Medulla oblongata (tissue), 1 donor: ENCODE results near the gene FBXL7.

Experiments
- DNase-seq: peaks from one replicate; pipeline ENCODE4 v3.0.0-alpha.2; 2015; ENCODE audit errors: extremely low spot score

FBXL7 gene

GRCh38 chr5:15762668-15763067 lies 262.7 kb downstream of the FBXL7 start:
- no peak for DNase-seq

DNA sequence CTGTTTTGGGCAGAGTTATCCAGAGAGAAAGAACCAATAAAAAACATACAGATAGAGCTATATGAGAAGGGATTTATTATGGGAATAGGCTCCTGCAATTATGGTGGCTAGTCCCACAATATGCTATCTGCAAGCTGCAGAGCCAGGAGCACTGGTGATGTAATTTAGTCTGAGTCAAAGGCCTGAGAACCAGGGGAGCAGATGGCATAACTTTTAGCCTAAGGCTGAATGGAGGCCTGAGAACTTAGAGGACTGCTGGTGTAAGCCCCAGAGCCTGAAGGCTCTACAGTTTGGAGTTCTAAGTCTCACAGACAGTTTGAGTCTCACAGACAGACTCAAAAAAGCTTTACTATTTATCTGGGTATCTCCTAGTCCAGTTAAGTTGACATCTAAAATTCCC lies 263.8 kb downstream of the FBXL7 start:
- DNase-seq = no peak

GRCh38 chr5:15768936-15769335 lies 269.0 kb downstream of the FBXL7 start:
- no peak for DNase-seq

GRCh38 chr5:15772131-15772530 lies 272.2 kb downstream of the FBXL7 start:
- DNase-seq = no peak

DNA sequence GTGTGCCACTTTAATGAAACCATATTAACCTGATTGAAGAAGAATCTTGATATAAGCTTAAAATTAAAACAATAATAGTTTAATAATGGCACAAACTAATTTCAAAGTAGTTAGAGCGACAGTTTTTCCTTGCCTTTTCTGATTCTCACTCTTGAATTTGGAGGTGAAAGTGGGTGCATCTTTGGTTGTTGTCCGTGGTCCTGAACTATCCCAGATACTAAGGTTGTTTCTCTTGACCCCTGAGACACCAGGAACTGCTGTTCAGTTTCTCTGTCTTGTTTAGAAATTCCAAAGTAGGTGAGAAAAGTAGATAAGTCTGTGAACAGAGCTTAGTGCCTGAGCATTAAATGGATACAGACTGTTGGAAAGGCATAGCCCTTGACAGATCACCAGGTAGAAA lies 274.7 kb downstream of the FBXL7 start:
- no peak for DNase-seq

- DNase-seq = no peak
Observed at GRCh38 chr5:15776346-15776745, 276.4 kb downstream of the FBXL7 start.

DNA sequence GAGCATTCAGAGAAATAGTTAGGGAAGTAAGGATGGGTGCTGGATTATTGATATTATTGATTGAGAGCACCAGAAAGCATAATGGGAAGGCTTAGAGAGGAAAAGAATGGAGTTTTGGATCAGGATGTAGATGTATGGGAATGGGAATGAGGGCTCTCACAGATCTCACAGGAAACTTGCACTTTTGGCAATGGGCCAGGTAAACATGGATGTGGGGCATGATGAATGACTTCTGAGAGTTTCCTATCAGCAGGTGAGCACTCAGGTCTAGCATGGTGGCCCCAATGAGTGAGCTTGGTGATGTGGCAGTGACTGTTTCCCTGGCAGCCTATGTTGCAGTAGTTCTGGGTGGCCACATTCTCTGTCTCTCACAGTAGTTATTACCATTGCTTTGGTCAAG lies 283.8 kb downstream of the FBXL7 start:
- no peak for DNase-seq

- peak; percentile 57 for DNase-seq
Observed at GRCh38 chr5:15785531-15785981, 285.6 kb downstream of the FBXL7 start.

DNA sequence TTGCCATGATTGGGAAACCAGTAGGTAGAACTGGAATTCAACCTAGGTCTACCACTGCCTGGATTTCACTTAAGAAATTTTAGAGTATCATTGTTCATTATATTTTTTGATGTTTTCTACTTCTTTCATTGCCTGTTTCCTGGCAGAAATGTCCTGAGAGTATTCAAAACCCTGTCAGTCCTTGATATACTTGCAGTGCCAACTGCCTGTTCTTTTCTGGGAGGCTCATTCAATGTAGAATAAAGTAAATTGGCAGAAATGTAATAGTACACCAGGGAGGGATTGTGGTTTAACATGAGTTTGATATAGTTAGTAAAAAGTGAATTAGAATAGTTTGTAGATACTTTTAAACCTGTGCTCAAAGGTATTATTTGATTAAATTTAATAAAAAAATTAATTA lies 286.3 kb downstream of the FBXL7 start:
- DNase-seq = peak; percentile 39

DNA sequence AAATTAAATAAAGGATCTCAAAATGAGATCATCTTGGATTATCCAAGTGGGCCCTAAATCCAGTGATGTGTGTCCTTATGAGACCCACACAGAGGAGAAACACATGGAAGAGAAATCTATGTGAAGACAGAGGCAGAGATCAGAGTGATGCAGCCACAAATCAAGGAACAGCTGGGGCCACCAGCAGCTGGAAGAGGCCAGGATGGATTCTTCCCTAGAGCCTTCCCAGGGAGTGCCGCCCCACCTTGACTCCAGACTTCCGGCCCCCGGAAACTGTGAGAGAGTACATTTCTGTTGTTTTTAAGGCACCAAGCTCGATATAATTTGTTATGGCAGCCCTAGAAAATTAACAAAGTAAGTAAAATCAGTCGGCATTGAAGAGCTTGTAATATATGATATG lies 286.9 kb downstream of the FBXL7 start:
- no peak for DNase-seq

- no peak for DNase-seq
Observed at GRCh38 chr5:15787681-15788080, 287.7 kb downstream of the FBXL7 start.

DNA sequence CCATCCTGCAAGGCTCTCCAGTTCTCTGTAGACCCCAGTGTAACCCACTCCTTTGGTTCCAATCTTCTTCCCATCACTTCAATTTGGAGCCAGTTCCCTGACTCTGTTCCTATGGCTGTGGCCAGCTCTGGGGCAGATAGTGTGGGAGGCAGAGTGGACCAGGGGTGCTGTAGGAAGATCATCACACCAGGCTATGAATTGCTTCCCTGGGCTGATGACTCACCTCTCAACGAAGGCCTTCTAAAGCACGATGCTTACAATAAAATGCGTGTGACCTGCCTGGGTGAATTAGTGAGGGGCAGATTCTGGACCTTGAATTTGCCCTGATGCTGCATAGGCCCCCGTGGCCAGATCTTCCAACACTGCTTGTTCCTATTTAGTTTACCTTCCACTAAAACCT lies 289.7 kb downstream of the FBXL7 start:
- DNase-seq = no peak

DNA sequence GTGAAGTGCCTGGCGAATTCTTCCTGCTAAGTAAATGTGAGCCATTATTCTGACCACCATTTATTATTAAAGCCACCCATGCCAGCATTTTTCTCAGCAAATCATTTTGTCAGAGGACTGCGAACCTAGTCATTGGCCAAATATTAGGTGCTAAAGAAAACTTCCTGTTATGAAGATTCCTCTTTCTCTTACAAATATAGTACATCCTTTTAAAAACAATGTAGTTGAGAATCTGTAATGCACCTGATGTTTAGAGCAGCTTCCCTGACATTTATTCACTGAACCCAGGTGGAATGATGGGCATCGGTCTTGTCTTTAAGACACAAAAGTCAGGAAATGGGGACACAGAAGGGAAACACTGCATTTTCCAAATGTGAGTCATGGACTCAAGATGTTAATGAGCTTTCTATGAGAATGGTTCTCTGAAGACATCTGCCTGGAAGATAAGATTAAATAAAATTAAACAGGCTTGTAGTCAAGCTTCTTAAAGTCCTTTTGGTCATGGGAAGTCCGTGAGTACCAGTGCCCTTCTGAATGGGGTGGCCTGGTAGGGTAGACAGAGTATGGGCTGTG lies 290.6 kb downstream of the FBXL7 start:
- DNase-seq = no peak

- DNase-seq = no peak
Observed at GRCh38 chr5:15791274-15791673, 291.3 kb downstream of the FBXL7 start.

DNA sequence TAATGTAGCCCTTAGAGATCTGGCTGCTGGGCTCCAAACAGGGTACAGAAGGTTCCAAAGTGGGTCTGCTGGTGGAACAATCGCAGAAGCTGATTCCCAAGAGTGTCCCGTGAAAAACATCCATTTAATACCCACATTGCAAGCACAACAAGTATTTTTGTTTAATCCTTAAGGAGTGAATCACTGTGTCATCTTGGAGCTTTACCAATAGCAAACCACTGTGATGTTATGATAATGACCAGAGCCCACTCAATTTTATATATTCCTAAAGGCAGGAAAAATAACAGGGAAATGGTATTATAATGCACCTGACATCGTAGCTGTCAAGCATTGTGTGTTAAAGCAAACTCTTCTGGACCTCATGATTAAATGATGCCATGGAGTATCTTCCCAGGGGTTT lies 291.9 kb downstream of the FBXL7 start:
- DNase-seq = no peak

DNA sequence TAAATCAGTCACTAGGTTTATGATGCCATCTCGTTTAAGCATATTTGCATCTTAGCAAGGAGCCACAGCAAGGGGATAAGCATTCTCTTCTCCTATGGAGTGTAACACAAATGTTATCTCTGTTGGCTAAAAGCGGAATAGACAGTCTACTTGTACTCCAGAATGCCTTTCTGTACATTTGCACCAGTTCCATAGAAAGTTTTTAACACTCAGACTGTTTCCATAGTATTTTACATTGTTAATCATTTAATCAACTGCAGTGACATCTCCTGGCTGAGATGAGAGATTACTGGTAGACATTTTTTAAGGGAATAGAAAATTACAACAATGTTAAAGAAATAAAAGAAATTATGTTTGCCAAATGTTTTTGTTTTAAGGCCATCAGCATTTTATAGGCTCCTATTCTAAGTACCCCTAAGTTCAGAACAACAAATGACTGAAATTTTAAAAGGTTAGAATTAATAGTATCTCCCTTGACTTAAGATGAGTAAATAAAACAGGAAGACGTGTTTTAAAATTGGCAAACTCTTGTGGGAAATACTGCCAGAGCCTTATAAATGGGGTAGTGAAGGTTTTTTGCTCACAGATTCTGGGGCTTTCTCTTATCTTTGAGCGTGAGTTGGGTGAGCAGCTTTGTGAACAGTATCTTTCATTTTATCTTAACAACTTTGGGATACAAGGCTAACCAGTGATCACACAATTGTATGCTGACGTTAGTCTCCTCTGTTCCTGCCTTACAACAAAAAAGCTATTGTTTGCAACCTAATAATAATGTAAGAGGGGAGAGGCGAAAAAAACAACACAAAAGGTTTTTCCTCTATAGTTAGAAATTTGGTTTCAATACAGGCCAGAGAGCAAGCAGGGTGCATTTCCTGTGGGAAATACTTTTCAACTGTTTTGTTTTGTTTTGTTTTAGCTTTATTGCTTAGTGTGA lies 294.3 kb downstream of the FBXL7 start:
- DNase-seq = peak; percentile 83

DNA sequence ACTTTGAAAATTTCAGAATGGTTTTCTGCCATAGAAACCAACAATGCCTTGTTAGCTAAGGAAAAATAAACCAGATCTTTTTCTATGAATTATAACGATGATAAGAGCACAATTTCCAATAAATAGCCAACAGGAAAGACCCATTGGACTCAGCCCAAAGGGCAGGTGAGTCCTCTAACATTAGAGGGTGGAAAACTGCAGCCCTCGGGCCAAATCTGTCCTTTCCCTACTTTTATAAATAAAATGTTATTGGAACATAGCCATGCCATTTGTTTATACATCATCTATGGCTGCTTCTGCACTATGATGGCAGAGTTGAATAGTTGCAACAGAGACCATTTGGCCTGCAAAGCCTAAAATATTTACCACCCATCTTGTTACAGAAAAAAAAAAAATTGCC lies 296.1 kb downstream of the FBXL7 start:
- no peak for DNase-seq

GRCh38 chr5:15796557-15796956 lies 296.6 kb downstream of the FBXL7 start:
- no peak for DNase-seq

- no peak for DNase-seq
Observed at GRCh38 chr5:15797116-15797515, 297.1 kb downstream of the FBXL7 start.

DNA sequence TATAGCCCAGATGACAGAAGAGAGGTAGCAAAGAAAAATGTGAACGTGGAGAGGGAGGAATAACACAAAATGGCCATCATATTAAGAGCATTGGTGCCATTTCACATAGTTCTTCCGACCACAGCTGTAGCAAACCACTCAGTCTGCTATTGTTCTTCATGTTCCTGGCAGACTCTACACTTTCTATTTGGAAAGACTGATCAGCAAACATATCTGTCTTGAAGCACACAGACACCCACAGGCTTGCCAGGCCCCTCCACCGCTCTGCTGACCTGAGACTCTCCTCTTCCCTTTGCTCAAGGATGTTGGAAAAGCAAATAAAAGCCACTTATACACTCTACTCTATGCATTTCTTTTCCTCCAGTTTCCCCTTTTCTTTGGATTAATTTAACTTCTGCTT lies 298.0 kb downstream of the FBXL7 start:
- DNase-seq = peak; percentile 57

DNA sequence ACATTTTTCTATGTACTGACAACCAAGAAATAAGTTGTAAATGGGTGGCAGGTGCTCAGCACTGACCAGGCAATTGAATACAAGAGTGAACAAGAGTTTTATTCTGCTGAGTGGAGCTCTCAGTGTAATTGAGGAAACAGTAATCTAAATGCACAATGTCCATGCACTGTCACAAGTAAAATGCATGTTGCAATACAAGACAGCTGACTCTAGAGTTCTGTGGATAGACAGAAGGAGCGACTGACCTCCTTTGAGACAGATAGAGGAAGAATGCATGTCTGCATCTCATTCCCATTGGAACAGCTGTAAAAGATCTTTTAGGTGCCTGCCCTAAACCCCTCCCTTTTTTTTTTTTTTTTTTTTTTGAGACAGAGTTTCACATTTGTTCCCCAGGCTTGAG lies 299.0 kb downstream of the FBXL7 start:
- no peak for DNase-seq

- no peak for DNase-seq
Observed at GRCh38 chr5:15799612-15800011, 299.6 kb downstream of the FBXL7 start.

- no peak for DNase-seq
Observed at GRCh38 chr5:15803280-15803679, 303.3 kb downstream of the FBXL7 start.
